Skin epidermis (tissue), 12 donors: ENCODE measurements around the gene SERPIND1.

Experiments used
- H3K27ac ChIP-seq, 21 experiments: fragments of 200-600 bp; sonication (generic) in 11 of 21; one replicate each; pipeline ENCODE4 v1.5.0; 2020; ENCODE audit warnings: mild to moderate bottlenecking in 3 of 21, inconsistent platforms in 2 of 21, moderate library complexity in 2 of 21
- H3K4me3 ChIP-seq, 7 experiments: fragments of 200-600 bp; sonication (generic) in 2 of 7; one replicate each; pipeline ENCODE4 v1.5.0; 2020; ENCODE audit warnings: inconsistent platforms in 2 of 7, mild to moderate bottlenecking in 2 of 7, moderate library complexity in 1 of 7

The SERPIND1 gene

GRCh38 chr22:20834725-20835124, 60.8 kb downstream of the SERPIND1 start:
- H3K27ac ChIP-seq = no peak overlapping the region
- H3K4me3 ChIP-seq = no peak overlapping the region
